Measurements from ENCODE around the gene NELL1.

NELL1 gene

GRCh38 chr11:21472261-21472660, 802.9 kb downstream of the NELL1 start:
- no peak for TF ChIP-seq EZH2 (IDR thresholded peaks at IDR 0.05; ENCODE audit: borderline replicate concordance, low read depth, low read length, severe bottlenecking)
- TF ChIP-seq, protein P1, sequence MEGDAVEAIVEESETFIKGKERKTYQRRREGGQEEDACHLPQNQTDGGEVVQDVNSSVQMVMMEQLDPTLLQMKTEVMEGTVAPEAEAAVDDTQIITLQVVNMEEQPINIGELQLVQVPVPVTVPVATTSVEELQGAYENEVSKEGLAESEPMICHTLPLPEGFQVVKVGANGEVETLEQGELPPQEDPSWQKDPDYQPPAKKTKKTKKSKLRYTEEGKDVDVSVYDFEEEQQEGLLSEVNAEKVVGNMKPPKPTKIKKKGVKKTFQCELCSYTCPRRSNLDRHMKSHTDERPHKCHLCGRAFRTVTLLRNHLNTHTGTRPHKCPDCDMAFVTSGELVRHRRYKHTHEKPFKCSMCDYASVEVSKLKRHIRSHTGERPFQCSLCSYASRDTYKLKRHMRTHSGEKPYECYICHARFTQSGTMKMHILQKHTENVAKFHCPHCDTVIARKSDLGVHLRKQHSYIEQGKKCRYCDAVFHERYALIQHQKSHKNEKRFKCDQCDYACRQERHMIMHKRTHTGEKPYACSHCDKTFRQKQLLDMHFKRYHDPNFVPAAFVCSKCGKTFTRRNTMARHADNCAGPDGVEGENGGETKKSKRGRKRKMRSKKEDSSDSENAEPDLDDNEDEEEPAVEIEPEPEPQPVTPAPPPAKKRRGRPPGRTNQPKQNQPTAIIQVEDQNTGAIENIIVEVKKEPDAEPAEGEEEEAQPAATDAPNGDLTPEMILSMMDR (IDR thresholded peaks at IDR 0.05; ENCODE audit: borderline replicate concordance, extremely low read depth, low read length, poor library complexity, severe bottlenecking), result no peak
- Histone ChIP-seq H3K27ac (ENCODE audit: low read length) (no peak overlapping the region), H3K79me2 (ENCODE audit: insufficient read depth, low read length) (no peaks in the 10 kb centered on the region), H3K36me3 (ENCODE audit: insufficient read depth, low read length) (no peaks in the 10 kb centered on the region), H3K4me2 (ENCODE audit: insufficient read depth, low read length) (no peak overlapping the region), H3K9me3 (ENCODE audit: insufficient read depth, low read length, severe bottlenecking) (no peaks in the 10 kb centered on the region), H3K9ac (ENCODE audit: low read depth, low read length) (no peak overlapping the region), H4K20me1 (ENCODE audit: insufficient read depth, low read length) (no peaks in the 10 kb centered on the region), H3K4me1 (ENCODE audit: insufficient read depth, low read length) (no peaks in the 10 kb centered on the region), H3K27me3 (ENCODE audit: insufficient read depth, low read length, poor library complexity) (no peaks in the 10 kb centered on the region), H3K4me3 (ENCODE audit: low read depth in 1 of 2, low read length in 2 of 2) (no peak overlapping the region), H2AFZ (ENCODE audit: low read depth, low read length) (no peak overlapping the region)
- DNase-seq, result no peak
- no peak for ATAC-seq (ENCODE audit: insufficient read depth, low read depth)

DNA sequence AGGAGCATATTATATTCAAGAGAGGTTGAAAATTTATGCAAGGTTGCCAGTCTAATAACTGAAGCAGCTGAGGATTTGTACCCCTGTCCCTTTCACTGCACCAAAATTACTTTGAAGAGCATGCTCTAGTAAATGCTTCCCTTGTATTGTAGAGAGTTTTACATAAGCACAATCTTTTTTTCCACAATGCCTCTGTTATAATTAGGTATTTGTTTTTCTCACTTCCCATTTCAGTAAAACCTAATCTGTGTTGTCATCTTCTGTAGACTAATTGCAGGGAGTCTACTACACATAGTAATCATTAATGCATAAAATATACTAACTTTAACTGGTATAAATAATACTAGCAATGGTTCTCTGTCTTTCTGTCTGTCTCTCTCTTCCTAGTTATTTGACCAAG, 805.1 kb downstream of the NELL1 start:
- Histone ChIP-seq H3K9me3 (ENCODE audit: insufficient read depth, low read length, severe bottlenecking) (no peaks in the 10 kb centered on the region), H3K4me2 (ENCODE audit: insufficient read depth, low read length) (no peak overlapping the region), H3K4me3 (ENCODE audit: low read depth in 1 of 2, low read length in 2 of 2) (no peak overlapping the region), H4K20me1 (ENCODE audit: insufficient read depth, low read length) (no peaks in the 10 kb centered on the region), H2AFZ (ENCODE audit: low read depth, low read length) (no peak overlapping the region), H3K4me1 (ENCODE audit: insufficient read depth, low read length) (no peaks in the 10 kb centered on the region), H3K36me3 (ENCODE audit: insufficient read depth, low read length) (no peaks in the 10 kb centered on the region), H3K9ac (ENCODE audit: low read depth, low read length) (no peak overlapping the region), H3K27me3 (ENCODE audit: insufficient read depth, low read length, poor library complexity) (no peaks in the 10 kb centered on the region), H3K79me2 (ENCODE audit: insufficient read depth, low read length) (no peaks in the 10 kb centered on the region), H3K27ac (ENCODE audit: low read length) (no peak overlapping the region)
- DNase-seq (no peak), ATAC-seq (ENCODE audit: insufficient read depth, low read depth) (no peak)
- no peak for TF ChIP-seq EZH2 (IDR thresholded peaks at IDR 0.05; ENCODE audit: borderline replicate concordance, low read depth, low read length, severe bottlenecking)
- TF ChIP-seq, protein P1 (IDR thresholded peaks at IDR 0.05; ENCODE audit: borderline replicate concordance, extremely low read depth, low read length, poor library complexity, severe bottlenecking), result no peak

DNA sequence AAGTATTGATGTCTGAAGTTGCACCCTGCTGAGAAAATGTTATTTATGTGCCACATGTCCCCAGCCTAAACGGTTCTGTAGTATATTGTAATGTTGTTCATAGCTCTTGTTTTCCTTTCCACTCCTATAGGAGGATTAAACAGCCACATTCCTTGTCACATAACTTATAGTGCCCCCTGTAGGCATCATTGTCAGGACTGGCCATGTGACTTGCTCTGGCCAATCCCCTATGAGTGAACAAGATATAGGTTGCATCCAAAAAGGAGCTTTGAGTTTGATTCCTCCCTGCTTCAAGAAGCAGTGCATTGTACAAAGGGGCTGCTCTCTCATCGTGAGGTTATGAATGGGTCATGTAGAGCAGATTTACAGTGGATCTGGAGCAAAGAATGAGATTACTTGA, 805.9 kb downstream of the NELL1 start:
- DNase-seq, result no peak

More for the DNA sequence above, 805.9 kb downstream of the NELL1 start:
- no peaks in the 10 kb centered on the region for H3K79me2 ChIP-seq (ENCODE audit: insufficient read depth, low read length)
- no peaks in the 10 kb centered on the region for H3K36me3 ChIP-seq (ENCODE audit: insufficient read depth, low read length)
- no peak overlapping the region for H3K4me2 ChIP-seq (ENCODE audit: insufficient read depth, low read length)
- ATAC-seq (ENCODE audit: insufficient read depth, low read depth), result no peak
- no peak for TF ChIP-seq EZH2 (IDR thresholded peaks at IDR 0.05; ENCODE audit: borderline replicate concordance, low read depth, low read length, severe bottlenecking)
- TF ChIP-seq, protein P1 (IDR thresholded peaks at IDR 0.05; ENCODE audit: borderline replicate concordance, extremely low read depth, low read length, poor library complexity, severe bottlenecking), result no peak
- H3K9me3 ChIP-seq (ENCODE audit: insufficient read depth, low read length, severe bottlenecking), result no peaks in the 10 kb centered on the region
- H3K4me1 ChIP-seq (ENCODE audit: insufficient read depth, low read length), result no peaks in the 10 kb centered on the region
- no peaks in the 10 kb centered on the region for H3K27me3 ChIP-seq (ENCODE audit: insufficient read depth, low read length, poor library complexity)
- H4K20me1 ChIP-seq (ENCODE audit: insufficient read depth, low read length), result no peaks in the 10 kb centered on the region
- H2AFZ ChIP-seq (ENCODE audit: low read depth, low read length), result no peak overlapping the region
- no peak overlapping the region for H3K27ac ChIP-seq (ENCODE audit: low read length)
- H3K4me3 ChIP-seq (ENCODE audit: low read depth in 1 of 2, low read length in 2 of 2), result no peak overlapping the region
- no peak overlapping the region for H3K9ac ChIP-seq (ENCODE audit: low read depth, low read length)
